GM23338 (cell line): ENCODE data around the gene TEKT5.

Experiments
- CTCF ChIP-seq, 2 experiments: fragments of 200-600 bp in 1 of 2; sonication (generic) in 1 of 2; conservative IDR thresholded peaks; 2 replicates each; pipeline versions ENCODE4 v1.5.1 to v1.6.1; 2016 to 2017; ENCODE audit warnings: antibody characterized with exemption in 2 of 2, low read depth in 2 of 2, mild to moderate bottlenecking in 2 of 2, moderate library complexity in 1 of 2
- EZH2 ChIP-seq: fragments of 200-600 bp; sonication (generic); IDR thresholded peaks from one replicate; pipeline ENCODE4 v1.8.0; 2017; ENCODE audit warnings: antibody characterized with exemption, mild to moderate bottlenecking, low read depth; ENCODE audit not compliant: unreplicated experiment
- POLR2AphosphoS5 ChIP-seq: IDR thresholded peaks from 2 replicates; pipeline ENCODE4 v1.6.1; 2016; ENCODE audit warnings: antibody characterized with exemption, low read depth

GRCh38 chr16:10647721-10648296 is 46.9 kb downstream of the TEKT5 start:
- TF ChIP-seq POLR2AphosphoS5 (no peak), CTCF (conservative IDR thresholded peaks at IDR 0.05; ENCODE audit: low read depth in 2 of 2) (no peak), EZH2 (no peak)
